ENCODE measurements around the gene STK38L.

DNA sequence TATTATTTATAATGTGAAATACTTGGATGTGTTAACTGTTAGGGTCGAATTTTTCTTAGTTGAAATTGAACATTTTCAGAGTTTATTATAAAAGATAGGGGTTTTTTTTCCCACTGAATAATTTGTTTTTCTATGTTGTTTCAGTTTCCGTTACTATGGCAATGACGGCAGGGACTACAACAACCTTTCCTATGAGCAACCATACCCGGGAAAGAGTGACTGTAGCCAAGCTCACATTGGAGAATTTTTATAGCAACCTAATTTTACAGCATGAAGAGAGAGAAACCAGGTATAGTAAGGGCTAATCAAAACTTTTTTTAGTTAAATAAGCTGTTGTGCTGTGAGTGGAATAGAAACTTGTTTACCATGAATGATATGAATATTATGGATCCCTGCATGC, 53.5 kb downstream of the STK38L start:
- TF ChIP-seq GATA3 (IDR thresholded peaks at IDR 0.05; ENCODE audit: low read depth, low read length): no peak
- TF ChIP-seq GATA2 (IDR thresholded peaks at IDR 0.05; ENCODE audit: low read depth, low read length): no peak

All from SH-SY5Y (cell line).